Liver (tissue), 9 donors: ENCODE results near the gene SLC25A22. TPM values are rescaled to one million over a fixed set of nuclear protein-coding genes. Genes with fewer than 3 reads are reported as not detected.

Experiments
- DNase-seq: peaks from one replicate; pipeline ENCODE4 v3.0.0-alpha.2; 2017; ENCODE audit warnings: low spot score
- H3K27ac ChIP-seq, 2 donors: one replicate each; pipeline ENCODE4 v1.7.0; 2013; ENCODE audit warnings: inconsistent platforms in 2 of 2, low read length in 2 of 2, control low read depth in 1 of 2, low read depth in 1 of 2, mild to moderate bottlenecking in 1 of 2
- H3K27me3 ChIP-seq, 4 donors: one replicate each; pipeline versions ENCODE4 v1.6.1 to v1.7.0; 2013; ENCODE audit warnings: low read length in 3 of 4, inconsistent platforms in 1 of 4, mild to moderate bottlenecking in 1 of 4, moderate library complexity in 1 of 4; ENCODE audit not compliant: control insufficient read depth in 4 of 4, insufficient read depth in 4 of 4
- H3K36me3 ChIP-seq, 4 donors: one replicate each; pipeline versions ENCODE4 v1.6.1 to v1.7.0; 2013; ENCODE audit warnings: low read length in 3 of 4, mild to moderate bottlenecking in 3 of 4, low read depth in 1 of 4, moderate library complexity in 1 of 4; ENCODE audit not compliant: control insufficient read depth in 4 of 4, insufficient read depth in 3 of 4
- H3K4me1 ChIP-seq, 4 donors: one replicate each; pipeline versions ENCODE4 v1.6.1 to v1.7.0; 2013; ENCODE audit warnings: low read length in 3 of 4, mild to moderate bottlenecking in 3 of 4, moderate library complexity in 1 of 4; ENCODE audit not compliant: control insufficient read depth in 4 of 4, insufficient read depth in 4 of 4
- H3K4me3 ChIP-seq, 3 donors: one replicate each; pipeline versions ENCODE4 v1.6.1 to v1.7.0; 2013; ENCODE audit warnings: low read length in 3 of 3, control low read depth in 1 of 3, low read depth in 1 of 3, mild to moderate bottlenecking in 1 of 3
- H3K9ac ChIP-seq, 2 donors: one replicate each; pipeline ENCODE4 v1.7.0; 2013; ENCODE audit warnings: low read length in 2 of 2, mild to moderate bottlenecking in 2 of 2, moderate library complexity in 2 of 2, control low read depth in 1 of 2, low read depth in 1 of 2
- H3K9me3 ChIP-seq, 4 donors: one replicate each; pipeline versions ENCODE4 v1.6.1 to v1.7.0; 2013; ENCODE audit warnings: low read length in 3 of 4; ENCODE audit not compliant: control insufficient read depth in 4 of 4
- FOXA1 ChIP-seq: IDR thresholded peaks from 2 replicates; pipeline ENCODE4 v1.6.1; 2016; ENCODE audit warnings: antibody characterized with exemption
- FOXA2 ChIP-seq: IDR thresholded peaks from 2 replicates; pipeline ENCODE4 v1.6.1; 2016; ENCODE audit warnings: antibody characterized with exemption
- GABPA ChIP-seq, 2 donors: IDR thresholded peaks in 1 of 2; conservative IDR thresholded peaks in 1 of 2; 2 replicates each; pipeline ENCODE4 v1.6.1; 2016; ENCODE audit warnings: antibody characterized with exemption in 2 of 2, mild to moderate bottlenecking in 1 of 2, moderate library complexity in 1 of 2
- HNF4A ChIP-seq, 2 donors: conservative IDR thresholded peaks; 2 replicates each; pipeline ENCODE4 v1.6.1; 2016; ENCODE audit warnings: antibody characterized with exemption in 2 of 2, mild to moderate bottlenecking in 2 of 2
- HNF4G ChIP-seq: IDR thresholded peaks from 2 replicates; pipeline ENCODE4 v1.6.1; 2016; ENCODE audit warnings: antibody characterized with exemption
- JUND ChIP-seq, 2 donors: IDR thresholded peaks; 2 replicates each; pipeline ENCODE4 v1.6.1; 2016; ENCODE audit warnings: antibody characterized with exemption in 2 of 2
- RAD21 ChIP-seq, 2 donors: IDR thresholded peaks; 2 replicates each; pipeline ENCODE4 v1.6.1; 2016; ENCODE audit warnings: antibody characterized with exemption in 2 of 2, mild to moderate bottlenecking in 2 of 2
- REST ChIP-seq: IDR thresholded peaks from 2 replicates; pipeline ENCODE4 v1.6.1; 2016; ENCODE audit warnings: antibody characterized with exemption, mild to moderate bottlenecking
- SP1 ChIP-seq: IDR thresholded peaks from 2 replicates; pipeline ENCODE4 v1.6.1; 2018; ENCODE audit warnings: antibody characterized with exemption, mild to moderate bottlenecking
- TAF1 ChIP-seq: conservative IDR thresholded peaks from 2 replicates; pipeline ENCODE4 v1.6.1; 2016; ENCODE audit warnings: antibody characterized with exemption, mild to moderate bottlenecking
- YY1 ChIP-seq: IDR thresholded peaks from 2 replicates; pipeline ENCODE4 v1.6.1; 2016; ENCODE audit warnings: antibody characterized with exemption, mild to moderate bottlenecking
- WGBS: extraction: QIAGEN DNeasy Blood & Tissue Kit; methylation state at CpG from one replicate; pipeline ENCODE4 v1.1.7; 2013; 5-methylcytosine and 5-hydroxymethylcytosine counted together
- polyA plus RNA-seq, 2 donors: library from polyadenylated mRNA; stranded (reverse) in 1 of 2; unstranded in 1 of 2; fragments of 200-250 nt in 1 of 2; fragments of >200 nt in 1 of 2; fragmentation: Nextera tagmentation in 1 of 2; extraction: Ambion mirVana in 1 of 2; gene quantifications; one replicate each; pipeline versions ENCODE4 v1.2.1 to v1.2.3, GENCODE V29; 2013 to 2015
- total RNA-seq, 2 donors: library from RNA; depleted of rRNA; stranded (reverse); fragments of >200 nt; gene quantifications; one replicate each; pipeline ENCODE4 v1.2.3, GENCODE V29; 2014
- TF ChIP-seq, protein P1 (sequence below): IDR thresholded peaks from 2 replicates; pipeline ENCODE4 v1.6.1; 2016; ENCODE audit warnings: antibody characterized with exemption
- TF ChIP-seq, protein P2 (sequence below): fragments of 150-350 bp; IDR thresholded peaks from 2 replicates; pipeline ENCODE4 v1.5.1; 2017; ENCODE audit warnings: improper control_type of control experiment, low read depth, low read length; ENCODE audit not compliant: missing input control
- TF ChIP-seq, protein P3 (sequence below): IDR thresholded peaks from 2 replicates; pipeline ENCODE4 v1.6.1; 2016; ENCODE audit warnings: antibody characterized with exemption
- donor health status: healthy.
- donor health status: healthy.
- donor health status: healthy.
- donor health status: healthy.
- donor health status: healthy.

SLC25A22 gene
- total and polyA plus RNA-seq, 4 donors = 5.3 to 26.8 (median 12.1) TPM

DNA sequence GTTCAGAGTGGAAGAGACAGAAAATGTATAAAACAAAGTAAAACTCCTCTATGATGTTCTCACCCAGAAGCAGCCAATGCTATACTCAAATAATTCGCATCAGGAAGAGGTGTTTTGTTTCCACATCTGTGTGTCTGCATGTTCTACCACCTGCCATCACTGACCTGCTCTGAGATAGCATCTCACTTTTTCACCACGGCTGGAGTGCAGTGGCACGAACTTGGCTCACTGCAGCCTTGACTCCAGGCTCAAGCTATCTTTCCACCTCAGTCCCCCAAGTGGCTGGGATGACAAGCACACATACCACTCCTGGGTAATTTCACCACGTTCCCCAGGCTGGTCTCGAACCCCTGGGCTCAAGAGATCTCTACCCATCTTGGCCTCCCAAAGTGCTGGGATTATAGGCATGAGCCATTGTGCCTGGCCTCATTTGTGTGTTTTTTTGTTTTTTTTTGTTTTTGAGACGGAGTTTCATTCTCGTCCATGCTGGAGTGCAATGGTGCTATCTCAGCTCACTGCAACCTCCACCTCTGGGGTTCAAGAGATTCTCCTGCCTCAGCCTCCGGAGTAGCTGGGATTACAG, 36.5 kb downstream of the SLC25A22 start:
- Histone ChIP-seq H3K4me1 (peaks cover 0 to 8% (median 8%) of the 10 kb centered on the region in 4 donors), H3K27ac (no peak overlapping the region), H3K9me3 (no peaks in the 10 kb centered on the region), H3K36me3 (peaks cover 23 to 56% (median 30%) of the 10 kb centered on the region in 4 donors), H3K4me3 (no peak overlapping the region), H3K9ac (no peak overlapping the region), H3K27me3 (no peaks in the 10 kb centered on the region)
- no peak for DNase-seq
- TF ChIP-seq SP1 (no peak), TAF1 (no peak), HNF4G (no peak), FOXA1 (no peak), HNF4A (conservative IDR thresholded peaks at IDR 0.05) (no peak), JUND (IDR thresholded peaks at IDR 0.05) (no peak), YY1 (no peak), FOXA2 (no peak), RAD21 (IDR thresholded peaks at IDR 0.05) (no peak), REST (no peak)
- TF ChIP-seq, protein P1, sequence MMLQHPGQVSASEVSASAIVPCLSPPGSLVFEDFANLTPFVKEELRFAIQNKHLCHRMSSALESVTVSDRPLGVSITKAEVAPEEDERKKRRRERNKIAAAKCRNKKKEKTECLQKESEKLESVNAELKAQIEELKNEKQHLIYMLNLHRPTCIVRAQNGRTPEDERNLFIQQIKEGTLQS = no peak
- TF ChIP-seq, protein P2, sequence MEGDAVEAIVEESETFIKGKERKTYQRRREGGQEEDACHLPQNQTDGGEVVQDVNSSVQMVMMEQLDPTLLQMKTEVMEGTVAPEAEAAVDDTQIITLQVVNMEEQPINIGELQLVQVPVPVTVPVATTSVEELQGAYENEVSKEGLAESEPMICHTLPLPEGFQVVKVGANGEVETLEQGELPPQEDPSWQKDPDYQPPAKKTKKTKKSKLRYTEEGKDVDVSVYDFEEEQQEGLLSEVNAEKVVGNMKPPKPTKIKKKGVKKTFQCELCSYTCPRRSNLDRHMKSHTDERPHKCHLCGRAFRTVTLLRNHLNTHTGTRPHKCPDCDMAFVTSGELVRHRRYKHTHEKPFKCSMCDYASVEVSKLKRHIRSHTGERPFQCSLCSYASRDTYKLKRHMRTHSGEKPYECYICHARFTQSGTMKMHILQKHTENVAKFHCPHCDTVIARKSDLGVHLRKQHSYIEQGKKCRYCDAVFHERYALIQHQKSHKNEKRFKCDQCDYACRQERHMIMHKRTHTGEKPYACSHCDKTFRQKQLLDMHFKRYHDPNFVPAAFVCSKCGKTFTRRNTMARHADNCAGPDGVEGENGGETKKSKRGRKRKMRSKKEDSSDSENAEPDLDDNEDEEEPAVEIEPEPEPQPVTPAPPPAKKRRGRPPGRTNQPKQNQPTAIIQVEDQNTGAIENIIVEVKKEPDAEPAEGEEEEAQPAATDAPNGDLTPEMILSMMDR = no peak
- TF ChIP-seq, protein P3, sequence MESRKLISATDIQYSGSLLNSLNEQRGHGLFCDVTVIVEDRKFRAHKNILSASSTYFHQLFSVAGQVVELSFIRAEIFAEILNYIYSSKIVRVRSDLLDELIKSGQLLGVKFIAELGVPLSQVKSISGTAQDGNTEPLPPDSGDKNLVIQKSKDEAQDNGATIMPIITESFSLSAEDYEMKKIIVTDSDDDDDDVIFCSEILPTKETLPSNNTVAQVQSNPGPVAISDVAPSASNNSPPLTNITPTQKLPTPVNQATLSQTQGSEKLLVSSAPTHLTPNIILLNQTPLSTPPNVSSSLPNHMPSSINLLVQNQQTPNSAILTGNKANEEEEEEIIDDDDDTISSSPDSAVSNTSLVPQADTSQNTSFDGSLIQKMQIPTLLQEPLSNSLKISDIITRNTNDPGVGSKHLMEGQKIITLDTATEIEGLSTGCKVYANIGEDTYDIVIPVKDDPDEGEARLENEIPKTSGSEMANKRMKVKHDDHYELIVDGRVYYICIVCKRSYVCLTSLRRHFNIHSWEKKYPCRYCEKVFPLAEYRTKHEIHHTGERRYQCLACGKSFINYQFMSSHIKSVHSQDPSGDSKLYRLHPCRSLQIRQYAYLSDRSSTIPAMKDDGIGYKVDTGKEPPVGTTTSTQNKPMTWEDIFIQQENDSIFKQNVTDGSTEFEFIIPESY = no peak
- WGBS = 96% methylated on average over 8 of the region's 8 CpGs

DNA sequence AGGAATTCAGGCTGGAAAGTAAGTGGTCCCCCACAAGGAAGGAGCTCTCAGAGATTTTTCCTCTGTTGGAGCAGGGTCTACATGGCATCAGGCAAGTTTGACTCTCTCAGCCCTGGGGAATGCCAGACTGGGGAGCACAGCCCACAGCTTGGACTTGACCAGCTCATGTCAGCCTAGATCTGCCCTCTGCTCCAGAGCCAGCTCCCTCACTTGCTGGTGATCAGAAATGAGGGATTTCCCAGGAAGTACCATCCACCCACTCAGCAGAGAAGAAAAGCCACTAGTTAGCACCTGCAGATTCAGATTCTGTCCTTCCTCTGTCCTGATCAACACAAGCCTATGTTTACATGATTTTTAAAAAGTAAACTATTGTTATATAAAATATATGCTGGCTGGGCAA, 37.8 kb downstream of the SLC25A22 start:
- Histone ChIP-seq H3K4me1 (peaks cover 0 to 16% (median 12%) of the 10 kb centered on the region in 4 donors), H3K9me3 (no peaks in the 10 kb centered on the region), H3K9ac (no peak overlapping the region), H3K4me3 (no peak overlapping the region), H3K27ac (no peak overlapping the region), H3K27me3 (no peaks in the 10 kb centered on the region), H3K36me3 (peaks cover 22 to 48% (median 25%) of the 10 kb centered on the region in 4 donors)
- no peak for TF ChIP-seq YY1
- no peak for TF ChIP-seq HNF4G
- TF ChIP-seq SP1 = no peak
- TF ChIP-seq, protein P3 = no peak
- TF ChIP-seq, protein P1 = no peak
- TF ChIP-seq RAD21 (IDR thresholded peaks at IDR 0.05) = no peak
- no peak for TF ChIP-seq GABPA (IDR thresholded peaks at IDR 0.05 in 1 of 2, conservative IDR thresholded peaks at IDR 0.05 in 1 of 2)
- no peak for TF ChIP-seq REST
- no peak for TF ChIP-seq HNF4A (conservative IDR thresholded peaks at IDR 0.05)
- TF ChIP-seq FOXA2 = no peak
- TF ChIP-seq TAF1 = no peak
- DNase-seq = no peak
